Measurements from ENCODE around the gene UPK1B. TPM values are rescaled to one million over a fixed set of nuclear protein-coding genes. Genes with fewer than 3 reads are reported as not detected.
"Not testable (repeated sequence)": the region's sequence is repeated elsewhere in the genome, so short reads cannot be mapped to it uniquely, and the experiment has no call there.

Gene UPK1B
- 0.98 TPM for total RNA-seq

GRCh38 chr3:119173325-119173724 is at the start of gene UPK1B:
Gene UPK1B (plus strand): TSS chr3:119173598. CDS start chr3:119186742, 13,144 bp downstream.
- ATAC-seq, result no peak
- no peak for DNase-seq (ENCODE audit: low spot score)
- intact Hi-C loops (cut with DNase I), result no loop called here

DNA sequence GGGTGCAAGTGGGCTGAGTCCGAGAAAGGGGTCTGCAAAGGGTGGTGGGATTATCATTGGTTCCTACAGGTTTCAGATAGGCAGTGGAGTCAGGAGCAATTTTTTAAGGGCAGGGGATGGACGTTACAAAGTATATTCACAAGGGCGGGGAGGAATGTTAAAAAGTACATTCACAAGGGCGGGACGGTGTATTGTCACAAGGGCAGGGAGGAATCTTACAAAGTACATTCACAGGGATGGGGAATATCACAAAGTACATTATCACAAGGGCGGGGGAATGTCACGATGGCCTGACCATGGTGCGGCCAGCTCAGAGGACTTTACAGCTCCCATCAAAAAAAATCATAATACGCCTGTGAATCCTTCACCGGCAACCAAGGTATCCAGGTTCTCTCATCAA is 48.1 kb upstream of the UPK1B start:
- DNase-seq (ENCODE audit: low spot score), result no peak
- ATAC-seq, result no peak
- intact Hi-C loops (cut with DNase I), result no loop called here

DNA sequence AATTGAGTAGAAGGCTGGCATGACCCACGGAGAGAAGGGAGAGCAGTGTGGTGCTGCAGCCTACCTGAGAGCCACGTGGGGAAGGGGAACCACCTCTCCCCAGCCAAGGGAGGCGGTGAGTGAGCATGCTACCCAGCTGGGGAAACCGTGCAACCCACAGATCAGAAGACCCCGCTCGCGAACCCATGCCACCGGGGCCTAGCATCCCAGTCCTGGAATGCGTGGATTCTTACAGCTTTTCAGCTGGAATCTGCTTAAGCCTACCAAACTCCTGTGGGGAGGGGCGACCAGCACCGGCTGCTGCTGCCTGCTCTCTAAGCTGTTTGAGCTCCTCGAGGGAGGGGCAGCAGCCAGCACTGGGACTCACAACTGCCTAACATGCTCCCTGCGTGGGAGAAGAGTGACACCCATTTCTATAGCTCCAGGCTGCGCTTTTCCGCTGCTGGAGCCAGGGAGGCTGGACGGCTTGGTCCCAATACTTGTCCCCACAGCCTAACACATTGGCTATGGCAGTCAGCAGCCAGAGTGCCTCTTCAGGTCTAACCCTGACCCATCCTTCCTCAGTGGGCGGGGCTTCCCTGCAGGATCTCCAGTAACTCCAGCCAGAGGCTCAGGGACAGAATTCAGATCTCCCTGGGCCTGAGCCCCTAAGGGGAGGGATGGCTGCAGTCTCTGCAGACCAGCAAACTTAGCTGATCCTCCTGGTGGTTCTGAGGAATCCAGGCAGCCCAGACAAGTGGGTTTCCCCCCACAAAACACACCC is 47.5 kb upstream of the UPK1B start:
- no peak for ATAC-seq
- DNase-seq (ENCODE audit: low spot score), result no peak
- intact Hi-C loops (cut with DNase I), result no loop called here

DNA sequence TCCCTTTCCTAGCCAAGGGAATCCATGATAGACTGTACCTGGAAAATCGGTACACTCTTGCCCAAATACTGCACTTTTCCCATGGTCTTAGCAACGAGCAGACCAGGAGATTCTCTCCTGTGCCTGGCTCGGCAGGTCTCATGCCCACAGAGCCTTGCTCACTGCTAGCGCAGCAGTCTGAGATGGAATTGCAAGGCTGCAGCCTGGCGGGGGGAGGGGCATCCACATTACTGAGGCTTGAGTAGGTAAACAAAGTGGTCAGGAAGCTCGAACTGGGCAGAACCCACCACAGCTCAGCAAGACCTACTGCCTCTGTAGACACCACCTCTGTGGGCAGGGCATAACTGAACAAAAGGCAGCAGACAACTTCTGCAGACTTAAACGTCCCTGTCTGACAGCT is 43.1 kb upstream of the UPK1B start:
- DNase-seq (ENCODE audit: low spot score); ATAC-seq; intact Hi-C loops (cut with DNase I): not testable (repeated sequence)

DNA sequence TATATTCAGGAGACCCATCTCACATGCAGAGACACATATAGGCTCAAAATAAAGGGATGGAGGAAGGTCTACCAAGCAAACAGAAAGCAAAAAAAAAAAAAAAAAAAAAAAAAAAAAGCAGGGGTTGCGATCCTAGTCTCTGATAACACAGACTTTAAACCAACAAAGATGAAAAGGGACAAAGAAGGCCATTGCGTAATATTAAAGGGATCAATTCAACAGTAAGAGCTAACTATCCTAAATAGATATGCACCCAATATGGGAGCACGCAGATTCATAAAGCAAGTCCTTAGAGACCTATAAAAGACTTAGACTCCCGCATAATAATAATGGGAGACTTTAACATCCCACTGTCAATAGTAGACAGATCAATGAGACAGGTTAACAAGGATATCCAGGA is 41.1 kb upstream of the UPK1B start:
- ATAC-seq; intact Hi-C loops (cut with DNase I): not testable (repeated sequence)

DNA sequence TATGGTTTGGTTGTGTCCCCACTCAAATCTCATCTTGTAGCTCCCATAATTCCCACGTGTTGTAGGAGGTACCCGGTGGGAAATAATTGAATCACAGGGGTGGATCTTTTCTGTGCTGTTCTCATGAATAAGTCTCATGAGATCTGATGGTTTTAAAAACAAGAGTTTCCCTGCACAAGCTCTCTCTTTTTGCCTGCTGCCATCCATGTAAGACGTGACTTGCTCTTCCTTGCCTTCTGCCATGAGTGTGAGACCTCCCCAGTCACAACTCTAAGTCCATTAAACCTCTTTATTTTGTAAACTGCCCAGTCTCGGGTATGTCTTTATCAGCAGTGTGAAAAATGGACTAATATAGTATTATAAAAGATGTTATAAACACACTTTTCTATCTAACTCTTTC is 34.0 kb upstream of the UPK1B start:
- DNase-seq (ENCODE audit: low spot score); ATAC-seq; intact Hi-C loops (cut with DNase I): not testable (repeated sequence)

More for the DNA sequence above, 41.1 kb upstream of the UPK1B start:
- DNase-seq (ENCODE audit: low spot score), result not testable (repeated sequence)

- ATAC-seq (no peak), DNase-seq (ENCODE audit: low spot score) (no peak)
- intact Hi-C loops (cut with DNase I), result no loop called here
Measured at GRCh38 chr3:119140466-119140865, 32.9 kb upstream of the UPK1B start.

DNA sequence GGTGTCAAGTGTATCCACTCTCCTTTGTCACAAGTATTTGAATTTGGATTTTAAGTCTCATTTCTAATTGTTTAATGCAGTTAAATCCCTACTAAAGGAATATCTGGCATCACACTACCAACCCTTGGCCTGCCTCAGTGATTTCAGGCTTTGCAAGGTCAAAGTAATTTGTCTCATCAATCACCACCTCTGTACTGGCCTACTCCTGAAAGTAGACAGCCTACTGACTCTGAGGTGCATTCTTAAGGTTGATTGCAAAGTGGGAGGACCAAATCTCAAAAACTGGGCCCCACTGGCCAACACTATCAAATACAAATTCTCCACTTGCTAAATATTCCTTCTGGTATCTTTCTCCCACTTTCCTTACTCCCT is 28.3 kb upstream of the UPK1B start:
- DNase-seq (ENCODE audit: low spot score) (no peak), ATAC-seq (no peak)
- intact Hi-C loops (cut with DNase I), result no loop called here

DNA sequence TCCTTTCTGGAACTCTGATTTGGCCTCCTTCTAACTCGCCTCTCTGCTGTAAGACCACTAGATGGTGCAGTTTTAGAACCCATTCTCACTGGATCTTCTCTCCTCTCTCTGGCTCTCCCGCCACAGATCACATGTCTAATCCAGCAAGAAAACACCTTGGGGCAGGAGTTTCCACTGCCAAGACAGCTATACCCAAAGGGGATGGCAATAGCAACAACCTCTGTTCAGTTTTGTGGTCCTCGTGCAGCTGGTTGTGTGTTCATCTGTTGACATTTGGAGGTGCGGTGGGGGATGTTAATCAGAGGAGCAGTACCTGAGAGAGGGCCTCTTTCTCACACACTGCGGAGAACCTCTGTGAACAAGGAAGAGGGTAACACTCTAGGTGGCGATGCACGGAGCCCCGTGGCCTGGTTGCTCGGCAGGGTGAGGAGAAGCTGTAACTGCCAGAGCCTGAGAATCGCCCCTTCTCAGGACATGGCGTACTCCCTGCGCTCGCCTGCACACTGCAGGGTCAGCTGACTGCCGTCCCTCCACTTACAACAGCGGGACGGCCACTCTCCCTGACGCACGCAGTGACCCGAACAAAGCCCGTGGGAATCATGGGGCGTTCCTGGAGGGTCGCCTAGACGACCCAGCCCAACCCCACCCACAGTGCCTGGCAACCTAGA is 27.8 kb upstream of the UPK1B start, which contains the start of gene TEX55:
TEX55 (plus strand) TSS at position 666 of the 668 bp plus-strand sequence. CDS start 25 bp downstream, outside the sequence.
- ATAC-seq (peak; percentile 72), DNase-seq (ENCODE audit: low spot score) (no peak)
- intact Hi-C loops (cut with DNase I), result no loop called here

DNA sequence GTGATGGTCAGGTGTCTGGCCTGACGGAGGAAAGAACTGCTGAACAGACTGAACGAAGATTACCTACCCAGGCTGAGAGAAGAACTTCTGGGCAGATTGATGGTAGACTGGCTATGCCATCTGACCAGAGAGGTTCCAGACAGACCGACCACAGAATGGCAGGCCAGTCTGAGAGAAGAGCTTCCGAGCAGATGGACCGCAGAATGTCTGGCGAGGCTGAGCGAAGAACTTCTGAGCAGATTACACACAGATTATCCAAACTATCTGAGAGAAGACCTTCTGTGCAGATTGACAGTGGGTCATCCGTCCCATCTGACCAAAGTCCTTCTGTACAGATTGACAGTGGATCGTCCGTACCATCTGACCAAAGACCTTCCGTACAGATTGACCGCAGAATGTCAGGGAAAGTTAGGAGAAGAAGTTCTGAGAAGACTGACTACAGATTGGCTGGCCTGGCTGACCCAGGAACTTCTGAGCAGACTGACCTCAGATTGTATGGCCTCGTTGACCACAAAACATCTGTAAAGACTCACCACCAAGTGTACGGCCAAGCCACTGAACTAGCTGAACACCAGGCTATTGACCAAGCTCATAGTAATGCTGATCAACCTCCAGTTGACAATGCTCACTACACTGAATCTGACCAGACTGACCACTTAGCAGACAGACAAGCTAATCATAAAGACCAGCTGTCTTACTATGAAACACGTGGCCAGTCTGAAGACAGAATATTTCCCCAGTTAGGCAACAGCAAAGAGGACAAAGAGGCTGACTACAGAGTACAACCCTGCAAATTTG is 26.6 kb upstream of the UPK1B start:
- no peak for DNase-seq (ENCODE audit: low spot score)
- no peak for ATAC-seq
- intact Hi-C loops (cut with DNase I), result no loop called here

- intact Hi-C loops (cut with DNase I), result no loop called here
- no peak for DNase-seq (ENCODE audit: low spot score)
- ATAC-seq, result no peak
Measured at GRCh38 chr3:119147494-119147893, 25.9 kb upstream of the UPK1B start.

DNA sequence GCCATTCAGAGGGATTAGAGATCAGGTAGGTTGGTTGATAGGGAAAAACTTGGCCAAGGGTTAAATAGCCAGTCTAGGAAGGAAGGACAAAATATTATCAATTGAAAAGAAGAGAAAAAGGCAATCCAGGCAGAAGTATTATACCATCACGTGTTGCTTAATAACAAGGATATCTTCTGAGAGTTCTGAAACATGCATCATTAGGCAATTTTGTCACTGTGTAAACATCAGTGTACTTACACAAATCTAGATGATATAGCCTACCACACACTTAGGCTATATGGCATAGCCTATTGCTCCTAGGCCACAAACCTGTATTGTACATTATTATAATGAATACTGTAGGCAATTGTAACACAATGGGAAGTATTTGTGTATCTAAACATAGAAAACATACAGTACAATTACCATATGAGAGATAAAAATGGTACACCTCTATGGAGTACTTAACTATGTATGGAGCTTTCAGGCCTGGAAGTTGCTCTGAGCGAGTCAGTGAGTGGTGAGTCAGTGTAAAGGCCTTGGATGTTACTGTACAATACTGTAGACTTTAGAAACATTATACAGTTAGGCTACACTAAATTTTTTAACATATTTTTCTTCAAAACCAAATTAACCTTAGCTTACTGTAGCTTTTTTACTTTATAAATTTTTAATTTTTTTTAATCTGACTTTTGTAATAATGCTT is 24.8 kb upstream of the UPK1B start:
- intact Hi-C loops (cut with DNase I), result no loop called here
- DNase-seq (ENCODE audit: low spot score), result no peak
- ATAC-seq, result no peak

DNA sequence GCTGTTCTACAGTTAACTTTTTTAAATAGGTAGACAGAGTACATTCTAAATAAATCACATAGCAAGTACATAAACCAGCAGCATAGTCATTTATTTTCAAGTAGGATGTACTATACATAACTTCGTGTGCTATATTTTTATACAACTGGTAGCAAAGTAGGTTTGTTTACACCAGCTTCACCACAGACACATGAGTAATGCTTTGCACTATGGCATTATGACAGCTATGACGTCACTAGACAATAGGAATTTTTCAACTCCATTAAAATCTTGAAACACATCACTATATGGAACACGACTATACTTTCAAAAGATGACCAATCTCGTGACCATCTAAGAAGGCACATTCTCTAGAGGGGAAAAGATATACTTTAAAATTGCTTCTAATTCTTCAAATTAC is 23.9 kb upstream of the UPK1B start:
- ATAC-seq, result no peak
- intact Hi-C loops (cut with DNase I), result no loop called here
- no peak for DNase-seq (ENCODE audit: low spot score)

- ATAC-seq (no peak), DNase-seq (ENCODE audit: low spot score) (no peak)
- intact Hi-C loops (cut with DNase I), result no loop called here
Measured at GRCh38 chr3:119156868-119157267, 16.5 kb upstream of the UPK1B start.

- intact Hi-C loops (cut with DNase I), result no loop called here
- no peak for DNase-seq (ENCODE audit: low spot score)
- no peak for ATAC-seq
Measured at GRCh38 chr3:119157971-119158370, 15.4 kb upstream of the UPK1B start.

DNA sequence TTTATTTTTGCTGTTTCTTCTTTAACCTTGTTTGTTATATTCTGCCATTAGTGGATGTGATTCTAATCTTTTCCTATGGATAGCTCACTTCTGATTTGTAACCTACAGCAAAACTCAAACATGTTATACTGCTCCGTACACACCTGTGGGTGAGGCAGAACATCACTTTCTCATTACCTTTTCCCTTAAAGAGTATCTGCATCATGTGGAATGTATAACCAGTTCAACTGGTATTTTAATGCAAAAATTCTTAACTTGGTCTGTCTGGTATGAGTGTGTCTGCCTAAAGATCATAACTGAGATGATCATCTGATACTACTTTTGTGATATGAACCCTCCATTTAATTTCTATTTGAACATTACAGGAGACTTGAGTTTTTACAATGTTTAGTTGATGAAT is 13.0 kb upstream of the UPK1B start:
- no peak for ATAC-seq
- DNase-seq (ENCODE audit: low spot score), result no peak
- intact Hi-C loops (cut with DNase I), result no loop called here

DNA sequence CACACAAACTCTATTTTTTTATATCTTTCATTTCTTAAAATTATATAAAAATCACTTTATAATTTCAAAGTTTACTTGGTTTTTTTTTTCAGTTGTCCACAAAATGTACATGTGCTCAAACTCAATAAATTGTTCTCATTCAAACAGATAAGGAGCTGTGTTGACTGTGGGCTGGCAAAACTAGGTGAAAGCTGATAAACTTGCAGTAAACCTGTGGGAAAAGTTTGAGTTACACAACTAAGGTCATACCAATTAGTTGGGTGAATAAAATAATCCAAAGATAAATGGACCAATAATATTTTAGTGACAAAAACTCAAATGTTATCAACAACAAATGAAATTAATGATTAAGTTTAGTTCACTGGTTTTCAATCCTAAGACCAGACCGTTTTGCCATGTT is 12.6 kb upstream of the UPK1B start:
- DNase-seq (ENCODE audit: low spot score) (no peak), ATAC-seq (no peak)
- intact Hi-C loops (cut with DNase I), result no loop called here

- intact Hi-C loops (cut with DNase I), result no loop called here
- DNase-seq (ENCODE audit: low spot score) (no peak), ATAC-seq (no peak)
Measured at GRCh38 chr3:119161240-119161639, 12.2 kb upstream of the UPK1B start.

- intact Hi-C loops (cut with DNase I); ATAC-seq: not testable (repeated sequence)
Measured at GRCh38 chr3:119164745-119165144, 8.7 kb upstream of the UPK1B start.

More at GRCh38 chr3:119164745-119165144, 8.7 kb upstream of the UPK1B start:
- DNase-seq (ENCODE audit: low spot score), result not testable (repeated sequence)

Measured in sciatic nerve (tissue), 2 donors.